Astrocyte (in vitro differentiated cells and primary cell): ENCODE results near the gene NUBP2. TPM values are rescaled to one million over a fixed set of nuclear protein-coding genes. Genes with fewer than 3 reads are reported as not detected.

ENCODE experiments used
- DNase-seq: peaks from one replicate; pipeline ENCODE4 v3.0.0-alpha.2; 2010; ENCODE audit warnings: low read depth
- FAIRE-seq: peaks from 2 replicates; lab custom pipeline; 2011; peaks lifted over from hg19 to GRCh38; lab: Jason Lieb, UNC
- H2AFZ ChIP-seq: 2 replicates; pipeline ENCODE4 v1.6.0; 2012; ENCODE audit warnings: low read depth, low read length, inconsistent platforms
- H3K27ac ChIP-seq: 2 replicates; pipeline ENCODE4 v1.5.1; 2011; ENCODE audit warnings: low read depth, low read length, inconsistent platforms
- H3K27me3 ChIP-seq: 2 replicates; pipeline ENCODE4 v1.6.0; 2011; ENCODE audit warnings: low read length, inconsistent platforms; ENCODE audit not compliant: insufficient read depth
- H3K36me3 ChIP-seq: 2 replicates; pipeline ENCODE4 v1.5.1; 2011; ENCODE audit warnings: low read length, inconsistent platforms; ENCODE audit not compliant: insufficient read depth
- H3K4me1 ChIP-seq: 2 replicates; pipeline ENCODE4 v1.5.1; 2011; ENCODE audit warnings: low read length, inconsistent platforms; ENCODE audit not compliant: insufficient read depth
- H3K4me2 ChIP-seq: 2 replicates; pipeline ENCODE4 v1.6.0; 2012; ENCODE audit warnings: low read length, inconsistent platforms
- H3K4me3 ChIP-seq: 2 replicates; pipeline ENCODE4 v1.5.1; 2011; ENCODE audit warnings: low read depth, mild to moderate bottlenecking, low read length, inconsistent platforms; ENCODE audit not compliant: insufficient read depth
- H3K79me2 ChIP-seq: 2 replicates; pipeline ENCODE4 v1.6.0; 2012; ENCODE audit warnings: mild to moderate bottlenecking, low read length, inconsistent platforms; ENCODE audit not compliant: insufficient read depth
- H3K9ac ChIP-seq: 2 replicates; pipeline ENCODE4 v1.6.0; 2012; ENCODE audit warnings: mild to moderate bottlenecking, low read length, inconsistent platforms
- H3K9me3 ChIP-seq: 2 replicates; pipeline ENCODE4 v1.5.1; 2012; ENCODE audit warnings: low read depth, mild to moderate bottlenecking, low read length, inconsistent platforms; ENCODE audit not compliant: insufficient read depth
- H4K20me1 ChIP-seq: 2 replicates; pipeline ENCODE4 v1.6.0; 2012; ENCODE audit warnings: low read length, inconsistent platforms; ENCODE audit not compliant: insufficient read depth
- H3K27ac Mint-ChIP-seq: one replicate; pipeline ENCODE4 v1.8.0; 2021; ENCODE audit warnings: mild to moderate bottlenecking, mixed read lengths; ENCODE audit not compliant: unreplicated experiment
- H3K27me3 Mint-ChIP-seq: one replicate; pipeline ENCODE4 v1.8.0; 2021; ENCODE audit warnings: low read depth, mixed read lengths; ENCODE audit not compliant: unreplicated experiment
- H3K36me3 Mint-ChIP-seq: one replicate; pipeline ENCODE4 v1.8.0; 2021; ENCODE audit warnings: low read depth, mixed read lengths; ENCODE audit not compliant: unreplicated experiment
- H3K4me1 Mint-ChIP-seq: one replicate; pipeline ENCODE4 v1.8.0; 2021; ENCODE audit warnings: low read depth, mixed read lengths; ENCODE audit not compliant: unreplicated experiment
- H3K4me3 Mint-ChIP-seq: one replicate; pipeline ENCODE4 v1.8.0; 2021; ENCODE audit warnings: mild to moderate bottlenecking, moderate library complexity, mixed read lengths; ENCODE audit not compliant: unreplicated experiment
- H3K9me3 Mint-ChIP-seq: one replicate; pipeline ENCODE4 v1.8.0; 2021; ENCODE audit warnings: mild to moderate bottlenecking, mixed read lengths; ENCODE audit not compliant: unreplicated experiment
- EZH2 ChIP-seq: IDR thresholded peaks from 2 replicates; pipeline ENCODE4 v1.6.1; 2012; ENCODE audit warnings: mild to moderate bottlenecking, low read length, inconsistent platforms; ENCODE audit not compliant: insufficient read depth
- total RNA-seq: library from RNA; stranded (reverse); gene quantifications from 2 replicates; pipeline ENCODE4 v1.2.1, GENCODE V29; 2021
- TF ChIP-seq, protein P1 (sequence below): IDR thresholded peaks from 2 replicates; pipeline ENCODE4 v1.5.1; 2011; ENCODE audit warnings: low read depth, mild to moderate bottlenecking, inconsistent platforms, low read length, moderate library complexity; ENCODE audit not compliant: insufficient read depth

Gene NUBP2
- total RNA-seq, 1 donor from 2014 or later = 41.4 TPM

GRCh38 chr16:1761751-1762150 lies 21.0 kb upstream of the NUBP2 start:
- Histone ChIP-seq H4K20me1 (peaks cover 12% of the 10 kb centered on the region), H3K79me2 (no peaks in the 10 kb centered on the region), H3K36me3 (peaks cover 2% of the 10 kb centered on the region), H2AFZ (no peak overlapping the region), H3K27me3 (no peaks in the 10 kb centered on the region), H3K27ac (no peak overlapping the region), H3K9ac (no peak overlapping the region), H3K9me3 (no peaks in the 10 kb centered on the region), H3K4me3 (no peak overlapping the region), H3K4me2 (no peak overlapping the region), H3K4me1 (no peaks in the 10 kb centered on the region)
- FAIRE-seq (no peak), DNase-seq (no peak)
- no peak overlapping the region for H3K4me3 Mint-ChIP-seq
- H3K36me3 Mint-ChIP-seq = peaks cover 7% of the 10 kb centered on the region
- H3K27ac Mint-ChIP-seq = no peak overlapping the region
- no peaks in the 10 kb centered on the region for H3K4me1 Mint-ChIP-seq
- H3K9me3 Mint-ChIP-seq = no peaks in the 10 kb centered on the region
- TF ChIP-seq, protein P1, sequence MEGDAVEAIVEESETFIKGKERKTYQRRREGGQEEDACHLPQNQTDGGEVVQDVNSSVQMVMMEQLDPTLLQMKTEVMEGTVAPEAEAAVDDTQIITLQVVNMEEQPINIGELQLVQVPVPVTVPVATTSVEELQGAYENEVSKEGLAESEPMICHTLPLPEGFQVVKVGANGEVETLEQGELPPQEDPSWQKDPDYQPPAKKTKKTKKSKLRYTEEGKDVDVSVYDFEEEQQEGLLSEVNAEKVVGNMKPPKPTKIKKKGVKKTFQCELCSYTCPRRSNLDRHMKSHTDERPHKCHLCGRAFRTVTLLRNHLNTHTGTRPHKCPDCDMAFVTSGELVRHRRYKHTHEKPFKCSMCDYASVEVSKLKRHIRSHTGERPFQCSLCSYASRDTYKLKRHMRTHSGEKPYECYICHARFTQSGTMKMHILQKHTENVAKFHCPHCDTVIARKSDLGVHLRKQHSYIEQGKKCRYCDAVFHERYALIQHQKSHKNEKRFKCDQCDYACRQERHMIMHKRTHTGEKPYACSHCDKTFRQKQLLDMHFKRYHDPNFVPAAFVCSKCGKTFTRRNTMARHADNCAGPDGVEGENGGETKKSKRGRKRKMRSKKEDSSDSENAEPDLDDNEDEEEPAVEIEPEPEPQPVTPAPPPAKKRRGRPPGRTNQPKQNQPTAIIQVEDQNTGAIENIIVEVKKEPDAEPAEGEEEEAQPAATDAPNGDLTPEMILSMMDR = no peak
- no peak for TF ChIP-seq EZH2
- no peaks in the 10 kb centered on the region for H3K27me3 Mint-ChIP-seq

- Histone ChIP-seq H4K20me1 (peaks cover 12% of the 10 kb centered on the region), H3K4me1 (no peaks in the 10 kb centered on the region), H3K9me3 (no peaks in the 10 kb centered on the region), H2AFZ (no peak overlapping the region), H3K27me3 (no peaks in the 10 kb centered on the region), H3K4me2 (no peak overlapping the region), H3K9ac (no peak overlapping the region), H3K4me3 (no peak overlapping the region), H3K27ac (no peak overlapping the region), H3K36me3 (peaks cover 2% of the 10 kb centered on the region), H3K79me2 (no peaks in the 10 kb centered on the region)
- Mint-ChIP-seq H3K36me3 (peaks cover 6% of the 10 kb centered on the region), H3K27ac (no peak overlapping the region), H3K27me3 (no peaks in the 10 kb centered on the region), H3K4me3 (no peak overlapping the region), H3K4me1 (no peaks in the 10 kb centered on the region), H3K9me3 (no peaks in the 10 kb centered on the region)
- DNase-seq (no peak), FAIRE-seq (no peak)
- TF ChIP-seq EZH2 = no peak
- TF ChIP-seq, protein P1 = no peak
These were observed 20.4 kb upstream of the NUBP2 start for GRCh38 chr16:1762196-1762878.

DNA sequence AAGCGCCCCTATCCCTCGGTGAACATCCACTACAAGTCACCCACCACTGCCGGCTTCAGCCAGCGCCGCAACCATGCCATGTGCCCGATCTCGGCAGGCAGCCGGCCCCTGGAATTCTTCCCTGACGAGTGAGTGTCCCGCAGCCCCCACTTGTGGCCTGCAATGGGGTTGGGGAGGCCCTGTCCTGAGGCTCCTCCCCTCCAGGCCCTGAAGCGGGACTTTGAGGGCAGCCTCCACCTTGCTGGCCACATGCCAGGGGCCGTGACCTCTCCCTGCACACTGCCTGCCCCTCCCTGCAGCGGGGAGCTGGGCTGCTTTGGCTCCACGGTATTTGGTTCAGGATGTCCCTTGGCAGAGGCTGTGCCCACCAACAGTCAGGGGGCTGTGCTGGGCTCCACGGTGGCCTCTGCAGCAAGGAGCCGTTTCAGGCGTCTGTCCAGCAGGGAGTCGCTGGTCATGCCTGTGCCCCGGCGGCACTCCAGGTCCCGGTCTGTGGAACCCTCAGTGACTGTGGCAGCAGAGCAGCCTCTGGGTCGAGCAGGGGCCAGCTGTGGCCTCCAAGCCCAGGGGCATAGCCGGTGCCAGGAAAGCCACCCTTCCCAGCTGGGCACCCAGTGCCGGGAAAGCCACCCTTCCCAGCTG lies 19.8 kb upstream of the NUBP2 start:
- Mint-ChIP-seq H3K4me3 (no peak overlapping the region), H3K27ac (no peak overlapping the region), H3K9me3 (no peaks in the 10 kb centered on the region), H3K4me1 (no peaks in the 10 kb centered on the region), H3K36me3 (peaks cover 6% of the 10 kb centered on the region), H3K27me3 (no peaks in the 10 kb centered on the region)
- H3K79me2 ChIP-seq = no peaks in the 10 kb centered on the region
- no peak for DNase-seq
- H3K4me2 ChIP-seq = no peak overlapping the region
- no peak overlapping the region for H3K9ac ChIP-seq
- FAIRE-seq = no peak
- no peak overlapping the region for H3K4me3 ChIP-seq
- H3K36me3 ChIP-seq = peaks cover 2% of the 10 kb centered on the region
- H3K9me3 ChIP-seq = no peaks in the 10 kb centered on the region
- no peaks in the 10 kb centered on the region for H3K4me1 ChIP-seq
- no peaks in the 10 kb centered on the region for H3K27me3 ChIP-seq
- H3K27ac ChIP-seq = no peak overlapping the region
- no peak for TF ChIP-seq EZH2
- TF ChIP-seq, protein P1 = no peak
- peaks cover 17% of the 10 kb centered on the region for H4K20me1 ChIP-seq
- no peak overlapping the region for H2AFZ ChIP-seq
